T1000 (cell line): ENCODE data around the gene SP7.
A peak's percentile ranks its signal among the peaks of the same experiment; 100 is the strongest.
"Not testable (repeated sequence)": the region's sequence is repeated elsewhere in the genome, so short reads cannot be mapped to it uniquely, and the experiment has no call there.

Experiments
- DNase-seq: peaks from one replicate; lab custom pipeline; 2025; ENCODE audit warnings: mixed read lengths; lab: John Stamatoyannopoulos, UW

SP7 gene

GRCh38 chr12:53336181-53336681 lies at the start of gene SP7:
TSS of gene SP7 (minus strand) at chr12:53336354. CDS start at chr12:53335646, 708 bp downstream.
- DNase-seq = no peak

GRCh38 chr12:53383258-53383657 lies 47.1 kb upstream of the SP7 start:
- no peak for DNase-seq

GRCh38 chr12:53381731-53382630 lies 45.8 kb upstream of the SP7 start:
- DNase-seq = no peak

- DNase-seq = no peak
Observed at GRCh38 chr12:53380794-53381730, 44.9 kb upstream of the SP7 start.

GRCh38 chr12:53380104-53380793 lies 44.1 kb upstream of the SP7 start, which contains the start of gene SP1:
TSS of gene SP1 (plus strand) at chr12:53380176. CDS start at chr12:53380292, 116 bp downstream.
- peak; percentile 87 for DNase-seq

GRCh38 chr12:53379389-53380103 lies 43.4 kb upstream of the SP7 start:
- DNase-seq = peak; percentile 99

GRCh38 chr12:53378724-53379388 lies 42.7 kb upstream of the SP7 start:
- no peak for DNase-seq

- DNase-seq = no peak
Observed at GRCh38 chr12:53378222-53378621, 42.1 kb upstream of the SP7 start.

- DNase-seq = no peak
Observed at GRCh38 chr12:53376747-53377146, 40.6 kb upstream of the SP7 start.

- DNase-seq = not testable (repeated sequence)
Observed at GRCh38 chr12:53374277-53374676, 38.1 kb upstream of the SP7 start.

- not testable (repeated sequence) for DNase-seq
Observed at GRCh38 chr12:53373554-53374133, 37.5 kb upstream of the SP7 start.

GRCh38 chr12:53365245-53365904 lies 29.2 kb upstream of the SP7 start:
- DNase-seq = no peak

- DNase-seq = not testable (repeated sequence)
Observed at GRCh38 chr12:53361638-53362037, 25.5 kb upstream of the SP7 start.

GRCh38 chr12:53358836-53359419 lies 22.8 kb upstream of the SP7 start:
- DNase-seq = no peak

- DNase-seq = no peak
Observed at GRCh38 chr12:53355121-53355520, 19.0 kb upstream of the SP7 start.

- no peak for DNase-seq
Observed at GRCh38 chr12:53353257-53353655, 17.1 kb upstream of the SP7 start.

- DNase-seq = peak; percentile 76
Observed at GRCh38 chr12:53352331-53353256, 16.4 kb upstream of the SP7 start.

- DNase-seq = no peak
Observed at GRCh38 chr12:53347905-53348304, 11.8 kb upstream of the SP7 start.
